Embryonic facial prominence (tissue), 1 donor: ENCODE results near the gene TMEM240.
"Not testable (repeated sequence)": the region's sequence is repeated elsewhere in the genome, so short reads cannot be mapped to it uniquely, and the experiment has no call there.

Experiments
- DNase-seq: peaks from one replicate; pipeline ENCODE4 v3.0.0-alpha.2; 2016; ENCODE audit errors: extremely low spot score

The TMEM240 gene

GRCh38 chr1:1524750-1525383 is 15.6 kb downstream of the TMEM240 start:
- not testable (repeated sequence) for DNase-seq

- DNase-seq: not testable (repeated sequence)
Observed at GRCh38 chr1:1523651-1524050, 16.8 kb downstream of the TMEM240 start.

DNA sequence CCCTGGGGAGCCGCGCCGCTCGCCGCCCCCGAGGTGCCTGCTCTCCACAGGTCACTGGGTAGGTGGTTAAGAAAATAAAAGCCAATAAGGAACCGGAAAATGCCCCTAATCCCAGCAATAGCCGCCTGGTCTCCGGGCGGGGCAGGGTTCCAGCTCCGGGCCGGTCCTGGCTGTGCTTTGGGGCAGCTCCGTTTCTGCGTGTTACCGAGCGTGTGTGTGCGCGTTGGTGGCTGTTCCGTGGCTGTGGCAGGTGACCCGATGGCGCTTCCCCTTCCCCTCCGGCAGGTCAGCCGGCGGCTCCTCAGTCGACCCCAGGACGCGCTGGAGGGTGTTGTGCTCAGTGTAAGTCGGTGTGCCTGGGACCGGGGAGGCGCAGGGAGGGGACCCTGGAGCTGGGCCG is 17.2 kb downstream of the TMEM240 start:
- DNase-seq: not testable (repeated sequence)

DNA sequence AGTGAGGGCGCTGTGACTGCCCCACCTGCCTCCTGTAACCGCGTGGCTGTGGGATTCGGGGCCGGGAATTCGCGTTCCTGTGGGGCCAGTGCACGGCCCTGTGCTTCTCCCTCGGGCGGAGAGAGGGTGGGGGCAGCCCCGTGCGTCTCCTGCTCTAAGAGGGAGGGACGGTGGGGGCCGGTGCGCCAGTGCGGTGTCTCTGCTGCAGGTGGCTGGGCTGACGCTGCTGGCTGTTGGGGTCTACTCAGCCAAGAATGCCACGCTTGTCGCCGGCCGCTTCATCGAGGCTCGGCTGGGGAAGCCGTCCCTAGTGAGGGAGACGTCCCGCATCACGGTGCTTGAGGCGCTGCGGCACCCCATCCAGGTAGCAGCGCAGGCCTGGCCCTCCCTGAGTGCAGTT is 17.9 kb downstream of the TMEM240 start:
- not testable (repeated sequence) for DNase-seq

DNA sequence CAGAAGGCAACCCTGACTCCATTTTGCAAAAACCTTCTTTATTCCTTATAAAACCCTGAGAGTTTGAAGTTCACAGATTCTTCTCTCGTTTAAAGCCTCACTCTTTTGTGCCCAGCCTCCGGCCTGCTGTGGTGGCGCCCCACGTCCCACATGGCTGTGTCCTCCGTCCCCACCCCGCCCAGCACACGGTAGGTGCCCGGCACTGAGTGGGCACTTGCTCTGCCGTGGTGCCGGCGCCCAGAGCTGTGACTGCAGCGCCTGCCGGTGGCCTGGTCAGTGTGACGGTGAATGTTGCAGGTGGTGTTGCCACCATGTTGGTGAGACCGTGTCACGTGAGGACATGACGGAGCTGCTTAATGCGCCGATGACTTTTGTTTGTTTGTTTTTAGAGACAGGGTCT is 19.1 kb downstream of the TMEM240 start:
- no peak for DNase-seq

GRCh38 chr1:1519805-1520505 is 20.5 kb downstream of the TMEM240 start:
- DNase-seq: not testable (repeated sequence)

DNA sequence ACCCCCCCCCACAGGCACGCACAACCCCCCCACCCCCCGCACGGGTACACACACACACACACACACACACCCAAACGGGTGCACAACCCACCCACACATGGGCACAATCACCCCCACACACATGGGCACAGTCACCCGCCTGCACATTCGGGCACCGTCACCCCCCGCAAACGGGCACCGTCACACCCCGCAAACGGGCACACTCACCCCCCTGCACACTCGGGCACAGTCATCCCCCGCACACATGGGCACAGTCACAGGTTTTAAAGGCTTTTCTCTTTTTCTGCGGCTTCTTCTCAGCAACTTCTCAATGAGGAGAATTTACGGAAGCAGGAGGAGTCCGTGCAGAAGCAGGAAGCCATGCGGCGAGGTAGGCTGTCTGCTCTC is 21.8 kb downstream of the TMEM240 start:
- DNase-seq: not testable (repeated sequence)

DNA sequence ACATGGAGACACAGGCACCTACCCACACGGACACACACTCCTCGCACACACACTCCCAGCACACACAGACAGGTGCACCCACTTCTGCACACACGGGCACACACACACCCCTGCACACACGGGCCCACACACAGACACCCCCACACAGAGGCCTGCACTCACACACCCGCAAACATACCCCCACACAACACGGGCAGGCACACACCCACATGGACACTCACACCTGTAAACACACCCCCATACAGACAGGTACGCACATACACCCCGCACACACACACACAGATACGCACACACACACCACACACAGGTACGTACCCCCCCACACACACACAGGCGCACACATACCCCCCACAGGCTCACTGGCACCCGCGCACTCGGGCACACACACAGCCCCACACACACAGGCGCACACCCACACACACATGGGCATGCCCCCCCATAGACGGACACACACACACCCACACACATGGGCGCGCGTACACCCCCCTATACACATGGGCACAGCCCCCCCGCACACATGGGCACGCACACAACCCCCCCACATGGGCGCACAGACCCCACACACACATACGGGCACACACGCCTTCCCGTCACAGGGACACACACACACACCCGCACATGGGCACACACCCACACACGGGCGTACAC is 22.3 kb downstream of the TMEM240 start:
- DNase-seq: no peak

DNA sequence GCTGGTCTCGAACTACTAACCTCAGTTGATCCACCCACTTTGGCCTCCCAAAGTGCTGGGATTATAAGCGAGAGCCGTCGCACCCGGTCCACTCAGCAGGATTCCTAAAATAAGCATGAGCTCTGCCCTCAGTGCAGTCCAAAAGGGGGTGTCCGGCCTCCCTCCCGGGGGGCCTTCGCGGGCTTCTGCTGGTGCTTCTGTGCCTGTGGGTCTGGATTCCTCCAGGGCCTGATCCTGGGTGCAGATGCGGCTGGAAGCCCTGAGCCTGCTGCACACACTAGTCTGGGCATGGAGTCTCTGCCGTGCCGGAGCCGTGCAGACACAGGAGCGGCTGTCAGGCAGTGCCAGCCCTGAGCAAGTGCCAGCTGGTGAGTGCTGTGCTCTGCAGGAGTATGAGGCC is 23.5 kb downstream of the TMEM240 start:
- not testable (repeated sequence) for DNase-seq

- not testable (repeated sequence) for DNase-seq
Observed at GRCh38 chr1:1514376-1514775, 26.0 kb downstream of the TMEM240 start.

DNA sequence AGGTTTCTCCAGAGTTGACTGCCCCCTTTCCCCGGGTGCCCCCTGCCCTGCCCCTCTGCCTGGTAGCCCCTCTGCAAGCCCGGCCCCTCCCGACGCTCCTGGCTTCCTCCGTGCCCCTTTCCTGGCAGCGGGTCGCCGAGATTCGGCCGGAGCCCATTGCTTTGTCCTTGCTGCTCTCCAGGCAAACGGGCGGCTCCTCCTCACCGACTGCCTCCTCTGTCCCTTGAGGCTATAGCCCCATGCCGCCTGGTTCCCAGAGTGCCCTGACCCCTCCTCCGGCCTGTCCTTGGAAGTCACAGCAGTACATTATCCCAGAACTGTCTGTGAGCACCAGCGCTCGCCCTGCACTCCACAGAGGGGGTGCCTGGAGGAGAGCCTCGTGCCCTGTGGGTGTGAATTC is 26.7 kb downstream of the TMEM240 start:
- not testable (repeated sequence) for DNase-seq

GRCh38 chr1:1512425-1512824 is 28.0 kb downstream of the TMEM240 start:
- DNase-seq: not testable (repeated sequence)

- DNase-seq: peak; percentile 90
Observed at GRCh38 chr1:1511533-1512285, 28.7 kb downstream of the TMEM240 start, which contains the start of gene ATAD3A. ATAD3A (plus strand) TSS chr1:1512162; CDS start chr1:1512269, 107 bp downstream.

DNA sequence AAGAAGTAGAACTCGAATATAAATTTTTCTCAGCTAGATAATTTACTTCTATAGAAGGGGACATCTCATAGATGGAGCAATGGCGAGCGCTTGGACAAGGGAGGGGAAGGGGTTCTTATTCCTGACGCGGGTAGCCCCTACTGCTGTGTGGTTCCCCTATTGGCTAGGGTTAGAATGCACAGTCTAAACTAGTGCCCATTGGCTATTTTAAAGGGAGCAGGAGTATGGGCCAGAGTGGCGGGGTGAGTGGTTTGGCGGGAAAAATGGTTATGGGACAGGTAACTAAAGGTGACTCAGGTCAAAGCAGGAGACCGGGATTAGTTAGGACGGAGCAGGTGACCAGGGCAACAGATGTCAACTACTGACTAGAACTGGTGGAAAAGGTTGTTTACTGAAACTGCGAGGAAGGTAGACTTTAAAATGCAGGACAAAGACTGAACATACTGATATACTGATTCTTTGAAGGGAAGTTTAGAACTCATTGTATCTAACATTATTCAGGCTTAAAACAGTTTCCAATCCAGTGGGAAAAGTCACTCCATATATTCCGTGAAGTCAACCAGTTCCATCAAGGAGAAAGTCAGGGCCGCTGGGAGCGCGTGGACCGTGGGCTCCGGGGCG is 29.4 kb downstream of the TMEM240 start:
- peak; percentile 8 for DNase-seq

DNA sequence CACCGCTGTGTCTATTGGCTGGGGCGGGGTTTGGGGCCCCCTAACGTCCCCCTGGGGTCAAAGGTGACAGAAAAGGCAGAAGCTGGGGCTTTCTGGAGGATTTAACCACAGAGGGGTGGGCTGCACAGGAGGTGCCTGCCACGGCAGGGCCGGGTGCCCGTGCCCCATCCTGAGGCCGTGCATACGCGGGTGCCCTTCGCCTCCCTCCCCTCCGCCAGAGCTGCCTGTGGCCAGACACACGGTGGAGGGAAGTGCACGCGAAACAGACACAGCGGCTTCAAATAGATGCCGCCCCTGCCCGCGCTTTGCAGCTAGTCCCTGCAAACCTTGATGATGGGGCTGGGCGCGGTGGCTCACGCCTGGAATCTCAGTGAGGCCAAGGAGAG is 31.0 kb downstream of the TMEM240 start:
- DNase-seq: not testable (repeated sequence)

DNA sequence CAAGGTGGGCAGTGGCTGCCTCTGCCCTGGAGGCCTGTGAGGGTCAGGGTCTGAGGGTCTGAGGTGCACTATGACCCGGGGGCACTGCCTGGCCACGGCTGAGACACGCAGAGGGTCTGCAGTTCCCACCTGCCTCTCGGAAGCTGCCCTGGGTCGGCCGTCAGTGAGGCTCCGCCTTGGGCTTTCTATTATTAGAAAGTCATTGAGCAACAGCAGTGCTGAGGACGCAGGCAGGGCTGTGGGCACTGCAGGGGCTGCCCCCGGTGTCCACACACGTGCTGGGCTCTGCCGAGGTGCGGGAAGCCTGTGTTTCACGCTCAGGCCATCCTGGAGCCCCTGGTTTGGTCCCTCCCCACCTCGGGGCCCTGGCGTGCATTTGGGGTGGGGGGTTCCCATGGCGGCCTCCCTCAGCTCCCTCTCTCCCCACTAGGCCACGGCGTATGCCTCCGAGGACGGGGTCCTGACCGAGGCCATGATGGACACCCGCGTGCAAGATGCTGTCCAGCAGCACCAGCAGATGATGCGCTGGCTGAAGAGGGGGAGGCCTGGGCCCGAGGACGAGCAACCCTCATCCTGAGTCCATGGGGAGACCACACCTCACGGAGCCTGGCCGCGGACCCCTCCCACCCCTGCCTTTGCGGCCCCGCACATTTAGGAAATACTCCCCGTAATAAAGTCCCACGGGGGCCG is 31.5 kb downstream of the TMEM240 start:
- not testable (repeated sequence) for DNase-seq

GRCh38 chr1:1507305-1507704 is 33.1 kb downstream of the TMEM240 start:
- no peak for DNase-seq

GRCh38 chr1:1505801-1506200 is 34.6 kb downstream of the TMEM240 start:
- not testable (repeated sequence) for DNase-seq

GRCh38 chr1:1505366-1505798 is 35.0 kb downstream of the TMEM240 start:
- not testable (repeated sequence) for DNase-seq

- DNase-seq: peak; percentile 6
Observed at GRCh38 chr1:1504777-1505365, 35.6 kb downstream of the TMEM240 start.
